HAP-1 (cell line): ENCODE results near the gene LRRC58.
"Not testable (repeated sequence)": the region's sequence is repeated elsewhere in the genome, so short reads cannot be mapped to it uniquely, and the experiment has no call there.

ENCODE experiments used
- DNase-seq, 2 experiments: peaks; one replicate each; pipeline ENCODE4 v3.0.0-alpha.2; 2016 to 2020; ENCODE audit warnings: low spot score in 2 of 2
- H3K27me3 ChIP-seq: fragments of 250-450 bp; sonication (Bioruptor Pico); 2 replicates; pipeline ENCODE4 v1.5.1; 2020; ENCODE audit warnings: low read depth, mild to moderate bottlenecking, moderate library complexity
- H3K36me3 ChIP-seq: fragments of 250-450 bp; sonication (Bioruptor Pico); replicated peaks from 2 replicates; pipeline ENCODE4 v1.5.1; 2020; ENCODE audit warnings: mild to moderate bottlenecking
- H3K4me1 ChIP-seq: fragments of 250-450 bp; sonication (Bioruptor Pico); 2 replicates; pipeline ENCODE4 v1.5.1; 2020; ENCODE audit warnings: mild to moderate bottlenecking
- H3K4me3 ChIP-seq: fragments of 250-450 bp; sonication (Bioruptor Pico); 2 replicates; pipeline ENCODE4 v1.5.1; 2020; ENCODE audit warnings: mild to moderate bottlenecking, moderate library complexity
- H3K9me3 ChIP-seq: fragments of 250-450 bp; sonication (Bioruptor Pico); 2 replicates; pipeline ENCODE4 v1.5.1; 2020; ENCODE audit warnings: mild to moderate bottlenecking, moderate library complexity
- in situ Hi-C: fragments of 300-500 bp; cut with MboI; formaldehyde crosslinking; loops from 3 replicates; pipeline ENCODE4 v1.14.3; 2020; ENCODE audit warnings: low sequenced_read_pairs, inconsistent platforms, mixed read lengths

The LRRC58 gene

GRCh38 chr3:120324190-120324589 is 25.0 kb downstream of the LRRC58 start:
- Histone ChIP-seq H3K36me3 (no peaks in the 10 kb centered on the region), H3K4me1 (no peaks in the 10 kb centered on the region; the same call in 1 of the 2 replicates), H3K9me3 (no peaks in the 10 kb centered on the region), H3K27me3 (no peaks in the 10 kb centered on the region), H3K4me3 (no peak overlapping the region)
- in situ Hi-C loops = no loop called here
- DNase-seq = no peak

GRCh38 chr3:120323761-120324160 is 25.4 kb downstream of the LRRC58 start:
- in situ Hi-C loops, H3K9me3 ChIP-seq, DNase-seq, H3K27me3 ChIP-seq, H3K36me3 ChIP-seq, H3K4me1 ChIP-seq, H3K4me3 ChIP-seq: not testable (repeated sequence)

DNA sequence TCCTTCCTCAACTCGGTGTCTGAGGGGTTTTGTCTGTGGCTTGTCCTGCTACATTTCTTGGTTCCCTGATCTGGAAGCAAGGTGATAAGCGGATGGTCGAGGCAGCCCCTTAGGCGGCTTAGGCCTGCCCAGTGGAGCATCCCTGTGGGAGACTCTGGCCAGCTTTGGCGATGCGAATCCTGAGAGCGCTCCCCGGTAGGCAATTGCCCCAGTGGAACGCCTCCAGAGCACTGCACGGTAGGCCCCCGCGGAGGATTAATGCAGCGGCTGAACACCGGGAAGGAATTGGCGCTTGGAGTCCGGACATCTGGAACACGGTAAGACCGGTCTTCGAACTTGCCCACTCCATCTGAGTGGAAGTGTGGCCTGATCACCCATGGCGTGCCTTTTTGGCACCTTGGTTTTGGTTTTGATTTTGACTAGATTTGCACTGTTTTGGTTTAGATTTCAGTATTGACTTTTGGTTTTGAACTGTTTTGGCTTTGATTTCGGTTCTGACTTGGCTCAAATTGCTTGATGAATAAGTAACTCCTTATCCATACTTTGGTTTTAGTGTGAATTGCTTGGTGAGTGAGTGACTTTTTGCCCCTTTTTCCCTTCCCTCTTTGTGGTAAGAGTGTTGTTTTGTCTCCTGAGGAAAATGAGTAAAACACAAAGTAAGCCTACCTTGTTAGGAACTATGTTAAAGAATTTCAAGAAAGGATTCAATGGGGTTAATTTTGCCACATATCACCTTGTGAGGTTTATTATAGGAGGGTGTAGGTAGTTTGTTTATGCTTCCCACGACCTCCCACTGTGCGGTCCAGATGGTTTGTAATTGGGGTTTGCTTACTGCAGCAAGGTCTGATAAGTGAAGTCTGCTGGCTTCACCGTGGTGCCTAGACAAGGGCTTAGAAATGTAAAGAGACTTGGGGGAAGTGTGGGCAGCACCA is 37.0 kb downstream of the LRRC58 start:
- Histone ChIP-seq H3K27me3 (no peaks in the 10 kb centered on the region), H3K9me3 (no peaks in the 10 kb centered on the region), H3K4me1 (no peaks in the 10 kb centered on the region; the same call in 1 of the 2 replicates), H3K36me3 (no peaks in the 10 kb centered on the region), H3K4me3 (no peak overlapping the region)
- in situ Hi-C loops = no loop called here
- DNase-seq = no peak

DNA sequence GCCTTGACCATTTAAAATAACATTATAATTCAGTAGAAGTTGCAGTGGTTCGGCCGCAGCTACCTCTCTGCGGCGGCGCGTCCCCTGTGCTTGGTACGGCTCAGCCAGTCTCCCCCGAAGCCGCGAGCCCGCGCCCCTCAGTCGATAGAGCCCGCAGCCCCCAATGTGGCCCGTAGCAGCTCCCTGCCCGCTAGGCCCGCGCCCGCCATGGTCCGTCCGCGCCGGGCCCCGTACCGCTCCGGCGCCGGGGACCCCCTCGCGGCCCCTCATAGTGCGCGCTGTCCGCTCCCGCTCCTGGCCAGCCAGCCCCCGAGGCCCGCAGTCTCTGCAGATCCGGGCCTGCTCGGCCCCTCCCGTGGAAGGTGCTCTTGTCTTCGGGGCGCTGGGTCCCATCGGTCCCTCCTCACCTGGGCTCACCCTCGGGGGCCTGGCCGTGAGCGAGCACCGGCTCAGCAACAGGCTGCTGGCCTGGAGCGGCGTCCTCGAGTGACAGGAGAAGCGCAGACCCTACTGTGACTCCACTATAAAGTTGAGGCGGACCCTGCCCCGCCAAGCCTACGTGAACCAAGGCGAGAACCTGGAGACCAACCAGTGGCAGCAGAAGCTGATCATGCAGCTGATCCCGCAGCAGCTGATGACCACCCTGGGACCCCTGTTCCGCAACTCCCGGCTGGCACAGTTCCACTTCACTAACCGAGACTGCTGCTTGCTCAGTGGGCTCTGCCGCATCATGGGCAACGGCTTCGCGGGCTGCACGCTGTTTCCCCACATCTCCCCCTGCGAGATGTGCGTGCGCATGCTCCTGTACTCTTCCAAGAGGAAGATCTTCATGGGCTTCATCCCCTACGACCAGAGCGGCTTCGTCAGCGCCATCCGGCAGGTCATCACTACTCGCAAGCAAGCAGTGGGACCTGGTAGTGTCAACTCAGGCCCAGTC is 42.4 kb downstream of the LRRC58 start:
- no peak overlapping the region for H3K4me3 ChIP-seq
- no peaks in the 10 kb centered on the region for H3K9me3 ChIP-seq
- DNase-seq = no peak
- H3K36me3 ChIP-seq = no peaks in the 10 kb centered on the region
- in situ Hi-C loops = no loop called here
- H3K4me1 ChIP-seq = no peaks in the 10 kb centered on the region
- H3K27me3 ChIP-seq = no peaks in the 10 kb centered on the region

GRCh38 chr3:120304616-120305015 is 44.5 kb downstream of the LRRC58 start:
- in situ Hi-C loops = no loop called here
- H3K9me3 ChIP-seq = no peaks in the 10 kb centered on the region
- no peaks in the 10 kb centered on the region for H3K36me3 ChIP-seq
- H3K4me3 ChIP-seq = no peak overlapping the region
- DNase-seq = no peak
- H3K4me1 ChIP-seq = no peaks in the 10 kb centered on the region
- H3K27me3 ChIP-seq = no peaks in the 10 kb centered on the region

GRCh38 chr3:120302361-120302760 is 46.8 kb downstream of the LRRC58 start:
- no peaks in the 10 kb centered on the region for H3K36me3 ChIP-seq
- in situ Hi-C loops = no loop called here
- no peak overlapping the region for H3K4me3 ChIP-seq
- peaks cover 2% of the 10 kb centered on the region; the same call in 1 of the 2 replicates for H3K27me3 ChIP-seq
- DNase-seq = no peak
- H3K4me1 ChIP-seq = no peaks in the 10 kb centered on the region
- no peaks in the 10 kb centered on the region for H3K9me3 ChIP-seq

- H3K4me1 ChIP-seq = no peaks in the 10 kb centered on the region
- H3K36me3 ChIP-seq = no peaks in the 10 kb centered on the region
- in situ Hi-C loops = no loop called here
- no peaks in the 10 kb centered on the region for H3K9me3 ChIP-seq
- peaks cover 2% of the 10 kb centered on the region; the same call in 1 of the 2 replicates for H3K27me3 ChIP-seq
- DNase-seq = no peak
- no peak overlapping the region for H3K4me3 ChIP-seq
These were observed 48.2 kb downstream of the LRRC58 start for GRCh38 chr3:120300971-120301370.

GRCh38 chr3:120299403-120299802 is 49.8 kb downstream of the LRRC58 start:
- peaks cover 2% of the 10 kb centered on the region; the same call in 1 of the 2 replicates for H3K27me3 ChIP-seq
- no peak overlapping the region for H3K4me3 ChIP-seq
- DNase-seq = no peak
- no peaks in the 10 kb centered on the region for H3K4me1 ChIP-seq
- H3K9me3 ChIP-seq = no peaks in the 10 kb centered on the region
- in situ Hi-C loops = no loop called here
- H3K36me3 ChIP-seq = no peaks in the 10 kb centered on the region

GRCh38 chr3:120298996-120299395 is 50.2 kb downstream of the LRRC58 start:
- no peaks in the 10 kb centered on the region for H3K36me3 ChIP-seq
- no peaks in the 10 kb centered on the region for H3K9me3 ChIP-seq
- no peak for DNase-seq
- H3K4me3 ChIP-seq = no peak overlapping the region
- peaks cover 2% of the 10 kb centered on the region; the same call in 1 of the 2 replicates for H3K27me3 ChIP-seq
- in situ Hi-C loops = no loop called here
- no peaks in the 10 kb centered on the region for H3K4me1 ChIP-seq

DNA sequence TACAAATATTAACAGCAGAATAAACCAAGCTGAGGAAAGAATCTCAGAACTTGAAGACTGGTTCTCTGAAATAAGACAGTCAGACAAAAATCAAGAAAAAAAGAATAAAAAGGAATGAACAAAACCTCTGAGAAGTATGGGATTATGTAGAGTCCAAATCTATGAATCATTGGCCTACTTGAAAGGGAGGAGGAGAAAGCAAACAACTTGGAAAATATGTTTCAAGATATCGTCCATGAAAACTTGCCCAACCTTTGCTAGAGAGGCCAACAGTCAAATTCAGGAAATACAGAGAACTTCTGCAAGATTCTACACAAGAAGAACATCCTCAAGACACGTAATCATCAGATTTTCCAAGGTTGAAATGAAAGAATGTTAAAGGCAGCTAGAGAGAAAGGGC is 57.6 kb downstream of the LRRC58 start:
- H3K9me3 ChIP-seq, DNase-seq, H3K27me3 ChIP-seq, H3K36me3 ChIP-seq, in situ Hi-C loops, H3K4me1 ChIP-seq, H3K4me3 ChIP-seq: not testable (repeated sequence)

DNA sequence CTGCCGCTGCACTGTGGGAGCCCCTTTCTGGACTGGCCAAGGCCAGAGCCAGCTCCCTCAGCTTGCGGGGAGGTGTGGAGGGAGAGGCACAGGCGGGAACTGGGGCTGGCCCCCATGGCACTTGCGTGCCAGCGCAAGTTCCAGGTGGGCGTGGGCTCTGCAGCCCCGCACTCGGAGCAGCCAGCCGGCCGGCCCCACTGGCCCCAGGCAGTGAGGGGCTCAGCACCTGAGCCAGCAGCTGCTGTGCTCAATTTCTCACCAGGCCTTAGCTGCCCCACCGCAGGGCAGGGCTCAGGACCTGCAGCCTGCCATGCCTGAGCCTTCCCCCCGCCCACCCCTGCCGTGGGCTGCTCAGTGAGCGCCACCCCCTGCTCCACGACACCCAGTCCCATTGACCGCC is 59.5 kb downstream of the LRRC58 start:
- no peak overlapping the region for H3K4me3 ChIP-seq
- no peaks in the 10 kb centered on the region for H3K27me3 ChIP-seq
- in situ Hi-C loops = no loop called here
- H3K4me1 ChIP-seq = no peaks in the 10 kb centered on the region
- DNase-seq = no peak
- H3K9me3 ChIP-seq = no peaks in the 10 kb centered on the region
- H3K36me3 ChIP-seq = no peaks in the 10 kb centered on the region

- H3K4me1 ChIP-seq = no peaks in the 10 kb centered on the region
- H3K4me3 ChIP-seq = no peak overlapping the region
- no peaks in the 10 kb centered on the region for H3K27me3 ChIP-seq
- no peaks in the 10 kb centered on the region for H3K9me3 ChIP-seq
- in situ Hi-C loops = no loop called here
- H3K36me3 ChIP-seq = no peaks in the 10 kb centered on the region
- DNase-seq = no peak
These were observed 62.7 kb downstream of the LRRC58 start for GRCh38 chr3:120286465-120286864.

GRCh38 chr3:120285508-120285841 is 63.7 kb downstream of the LRRC58 start:
- Histone ChIP-seq H3K27me3 (no peaks in the 10 kb centered on the region), H3K4me1 (no peaks in the 10 kb centered on the region), H3K9me3 (no peaks in the 10 kb centered on the region), H3K4me3 (no peak overlapping the region), H3K36me3 (no peaks in the 10 kb centered on the region)
- in situ Hi-C loops = no loop called here
- DNase-seq = no peak
